ENCODE measurements around the gene SLC16A11. TPM values are rescaled to one million over a fixed set of nuclear protein-coding genes. Genes with fewer than 3 reads are reported as not detected.
A peak's percentile ranks its signal among the peaks of the same experiment; 100 is the strongest.

The SLC16A11 gene
- total RNA-seq, 1 donor from 2014 or later: not detected

- peak in 1 of 2 donors; percentile 52 for DNase-seq (ENCODE audit: low spot score in 2 of 2)
- no peaks in the 10 kb centered on the region for H3K4me1 ChIP-seq
- H3K27ac ChIP-seq: no peak overlapping the region
- no peak for TF ChIP-seq CTCF (IDR thresholded peaks at IDR 0.05)
- H3K9me3 ChIP-seq: no peaks in the 10 kb centered on the region
- intact Hi-C loops (cut with DNase I): no loop called here
- no peak overlapping the region for H3K4me3 ChIP-seq
- H3K36me3 ChIP-seq: no peaks in the 10 kb centered on the region
- no peaks in the 10 kb centered on the region for H3K27me3 ChIP-seq
Observed at GRCh38 chr17:7081341-7082062, 37.6 kb upstream of the SLC16A11 start.

DNA sequence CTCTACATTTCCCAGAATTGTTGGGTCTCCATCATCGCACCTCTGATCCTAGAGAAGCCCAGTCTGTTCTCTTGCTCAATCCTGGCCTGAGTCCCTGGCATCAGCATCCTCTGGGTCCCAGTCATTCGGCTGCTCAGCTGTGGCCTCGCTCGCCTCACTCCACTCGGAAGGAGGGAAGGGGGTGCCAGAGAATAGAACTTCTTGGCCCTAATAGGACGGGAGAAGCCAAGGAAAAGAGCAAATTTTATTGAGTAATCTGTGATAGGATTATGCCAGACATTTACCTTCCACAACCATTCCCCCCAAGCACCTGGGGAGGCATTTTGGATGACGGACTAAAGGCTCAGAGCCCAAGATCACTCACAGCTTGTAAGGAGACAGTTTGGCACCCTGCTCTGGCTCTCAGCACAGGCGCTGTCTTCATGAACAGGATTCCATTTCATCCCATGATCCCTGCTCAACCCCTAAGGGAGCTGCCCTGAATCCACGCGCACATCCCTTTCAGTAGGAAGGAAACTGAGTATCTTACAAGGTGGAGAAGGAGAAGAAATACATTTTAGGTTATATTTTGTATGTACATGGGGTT lies 36.7 kb upstream of the SLC16A11 start:
- Histone ChIP-seq H3K4me1 (no peaks in the 10 kb centered on the region), H3K9me3 (no peaks in the 10 kb centered on the region), H3K27ac (no peak overlapping the region), H3K4me3 (no peak overlapping the region), H3K36me3 (no peaks in the 10 kb centered on the region), H3K27me3 (no peaks in the 10 kb centered on the region)
- TF ChIP-seq CTCF (IDR thresholded peaks at IDR 0.05): no peak
- DNase-seq (ENCODE audit: low spot score in 2 of 2): peak in 1 of 2 donors; percentile 61
- intact Hi-C loops (cut with DNase I): no loop called here

DNA sequence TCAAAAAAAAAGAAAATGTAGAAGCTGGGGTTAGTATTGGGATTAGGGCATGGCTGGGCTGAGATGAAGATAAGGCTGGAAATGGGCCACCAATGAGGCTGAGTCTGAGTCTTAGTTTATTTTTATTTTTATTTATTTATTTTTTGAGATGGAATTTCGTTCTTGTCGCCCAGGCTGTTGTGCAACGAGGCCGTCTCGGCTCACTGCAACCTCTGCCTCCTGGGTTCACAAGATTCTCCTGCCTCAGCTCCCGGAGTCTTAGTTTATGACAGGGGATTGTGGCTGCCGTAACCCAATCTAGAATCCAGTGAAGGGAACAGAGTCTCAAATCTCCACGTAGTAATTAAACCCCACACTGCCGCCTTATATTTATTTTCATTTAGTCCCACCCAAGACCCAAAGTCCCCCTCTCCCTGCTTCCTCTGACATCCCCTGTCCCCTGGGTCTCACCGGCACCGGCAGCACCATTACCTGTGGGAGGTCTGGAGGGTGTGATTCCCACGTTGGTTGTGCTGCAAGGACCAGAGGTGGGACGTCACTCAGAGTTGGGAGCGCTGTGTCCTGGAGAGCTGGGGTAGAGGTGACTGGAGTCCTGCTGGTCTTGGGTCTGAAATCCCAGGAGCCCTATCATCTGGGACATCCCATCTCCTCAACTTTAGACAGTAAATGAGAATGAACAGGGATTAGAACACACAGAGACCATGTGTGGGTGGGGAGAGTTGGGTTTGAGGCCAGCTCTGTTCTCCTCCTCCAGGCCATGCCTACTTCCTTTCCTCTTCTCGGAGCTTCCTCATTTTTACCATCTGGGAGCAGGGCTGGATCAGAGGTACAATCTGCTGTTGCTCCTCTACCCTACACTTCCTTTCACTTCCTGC lies 35.9 kb upstream of the SLC16A11 start, which contains the start of gene CLEC10A:
Gene CLEC10A, minus strand, starts transcription at position 671 of the 875 bp plus-strand sequence. CDS start 1,439 bp downstream, outside the sequence.
- Histone ChIP-seq H3K4me3 (no peak within 1 kb of the TSS), H3K9me3 (no peaks in the 10 kb centered on the region), H3K4me1 (no peaks in the 10 kb centered on the region), H3K27ac (no peak within 1 kb of the TSS), H3K36me3 (no peaks in the 10 kb centered on the region), H3K27me3 (no peaks in the 10 kb centered on the region)
- DNase-seq (ENCODE audit: low spot score in 2 of 2): peak in 1 of 2 donors; percentile 61
- no peak for TF ChIP-seq CTCF (IDR thresholded peaks at IDR 0.05)
- intact Hi-C loops (cut with DNase I): no loop called here

DNA sequence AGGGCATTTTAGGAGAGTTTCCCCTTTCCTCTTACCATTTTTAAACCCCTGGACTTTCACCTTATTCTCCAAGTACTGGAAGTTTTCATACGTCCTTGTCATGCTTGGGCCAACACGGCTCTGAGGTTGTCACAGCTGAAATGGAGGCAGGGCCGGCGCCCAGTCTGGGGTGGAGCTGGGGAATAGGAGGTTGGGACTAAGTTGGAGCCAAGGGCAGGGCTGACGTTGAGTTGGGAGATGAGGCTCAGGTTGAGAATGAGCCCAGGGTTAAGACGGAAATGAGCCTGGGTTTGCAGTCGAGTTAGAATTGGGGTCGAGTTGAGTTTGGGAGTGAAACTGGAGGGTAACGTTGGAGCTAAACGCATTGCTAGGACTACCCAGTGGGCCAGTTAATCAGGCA lies 34.8 kb upstream of the SLC16A11 start:
- intact Hi-C loops (cut with DNase I): no loop called here
- H3K4me3 ChIP-seq: no peak overlapping the region
- no peaks in the 10 kb centered on the region for H3K36me3 ChIP-seq
- no peaks in the 10 kb centered on the region for H3K9me3 ChIP-seq
- DNase-seq (ENCODE audit: low spot score in 2 of 2): peak in 1 of 2 donors; percentile 47
- no peaks in the 10 kb centered on the region for H3K4me1 ChIP-seq
- H3K27me3 ChIP-seq: no peaks in the 10 kb centered on the region
- TF ChIP-seq CTCF (IDR thresholded peaks at IDR 0.05): no peak
- H3K27ac ChIP-seq: no peak overlapping the region

DNA sequence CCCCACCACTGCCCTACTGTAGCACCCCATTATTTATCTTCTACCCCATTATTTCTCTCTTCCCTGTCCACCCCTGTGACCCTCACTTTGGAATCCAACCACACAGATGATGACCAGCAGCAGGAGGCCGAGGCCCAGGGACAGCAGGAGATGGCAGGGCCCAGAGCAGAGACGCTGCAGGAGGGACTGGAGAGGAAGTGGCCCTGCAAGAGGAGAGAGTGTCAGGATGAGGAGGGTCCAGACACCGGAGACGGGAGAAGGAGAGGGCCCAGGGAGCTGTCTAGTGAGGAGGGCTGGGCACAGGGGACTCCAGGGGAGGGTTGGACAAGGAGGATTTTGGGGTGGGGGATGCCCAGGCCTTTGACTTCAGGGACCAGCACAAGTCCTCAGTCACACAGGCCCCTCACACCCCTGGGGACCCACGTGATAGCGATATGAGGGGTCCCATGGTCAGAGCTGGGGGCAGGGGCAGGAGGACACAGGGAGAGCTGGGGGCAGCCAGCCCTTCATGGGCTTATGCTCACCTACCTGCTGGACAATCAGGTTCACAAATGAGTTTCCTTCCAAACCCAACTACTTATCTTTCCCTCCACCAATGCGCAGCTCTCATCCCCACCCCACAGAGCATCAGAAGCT lies 34.1 kb upstream of the SLC16A11 start:
- Histone ChIP-seq H3K4me3 (no peak overlapping the region), H3K27ac (no peak overlapping the region), H3K27me3 (no peaks in the 10 kb centered on the region), H3K4me1 (no peaks in the 10 kb centered on the region), H3K36me3 (no peaks in the 10 kb centered on the region), H3K9me3 (no peaks in the 10 kb centered on the region)
- intact Hi-C loops (cut with DNase I): no loop called here
- DNase-seq (ENCODE audit: low spot score in 2 of 2): no peak
- no peak for TF ChIP-seq CTCF (IDR thresholded peaks at IDR 0.05)
